Mucosa of rectum (tissue), 2 donors: ENCODE results near the gene CYP3A7.
"Not testable (repeated sequence)": the region's sequence is repeated elsewhere in the genome, so short reads cannot be mapped to it uniquely, and the experiment has no call there.

Source experiments
- H3K27ac ChIP-seq, 2 donors: one replicate each; pipeline ENCODE4 v1.7.0; 2013; ENCODE audit warnings: inconsistent platforms in 2 of 2, low read depth in 2 of 2, low read length in 2 of 2
- H3K27me3 ChIP-seq, 2 donors: one replicate each; pipeline ENCODE4 v1.7.0; 2013; ENCODE audit warnings: low read length in 2 of 2; ENCODE audit not compliant: control insufficient read depth in 2 of 2, insufficient read depth in 2 of 2
- H3K36me3 ChIP-seq, 2 donors: one replicate each; pipeline ENCODE4 v1.7.0; 2013; ENCODE audit warnings: low read length in 2 of 2; ENCODE audit not compliant: control insufficient read depth in 2 of 2, insufficient read depth in 2 of 2
- H3K4me1 ChIP-seq, 2 donors: one replicate each; pipeline ENCODE4 v1.7.0; 2013; ENCODE audit warnings: low read length in 2 of 2, mild to moderate bottlenecking in 1 of 2; ENCODE audit not compliant: control insufficient read depth in 2 of 2, insufficient read depth in 2 of 2
- H3K4me3 ChIP-seq, 2 donors: one replicate each; pipeline ENCODE4 v1.7.0; 2013; ENCODE audit warnings: low read length in 2 of 2
- H3K9ac ChIP-seq, 2 donors: one replicate each; pipeline ENCODE4 v1.7.0; 2013; ENCODE audit warnings: low read length in 2 of 2, low read depth in 1 of 2, mild to moderate bottlenecking in 1 of 2
- H3K9me3 ChIP-seq, 2 donors: one replicate each; pipeline ENCODE4 v1.7.0; 2013; ENCODE audit warnings: low read length in 2 of 2; ENCODE audit not compliant: control insufficient read depth in 2 of 2
- donor health status: healthy.
- donor health status: Normal muscosa, but diverticular disease.

The CYP3A7 gene

DNA sequence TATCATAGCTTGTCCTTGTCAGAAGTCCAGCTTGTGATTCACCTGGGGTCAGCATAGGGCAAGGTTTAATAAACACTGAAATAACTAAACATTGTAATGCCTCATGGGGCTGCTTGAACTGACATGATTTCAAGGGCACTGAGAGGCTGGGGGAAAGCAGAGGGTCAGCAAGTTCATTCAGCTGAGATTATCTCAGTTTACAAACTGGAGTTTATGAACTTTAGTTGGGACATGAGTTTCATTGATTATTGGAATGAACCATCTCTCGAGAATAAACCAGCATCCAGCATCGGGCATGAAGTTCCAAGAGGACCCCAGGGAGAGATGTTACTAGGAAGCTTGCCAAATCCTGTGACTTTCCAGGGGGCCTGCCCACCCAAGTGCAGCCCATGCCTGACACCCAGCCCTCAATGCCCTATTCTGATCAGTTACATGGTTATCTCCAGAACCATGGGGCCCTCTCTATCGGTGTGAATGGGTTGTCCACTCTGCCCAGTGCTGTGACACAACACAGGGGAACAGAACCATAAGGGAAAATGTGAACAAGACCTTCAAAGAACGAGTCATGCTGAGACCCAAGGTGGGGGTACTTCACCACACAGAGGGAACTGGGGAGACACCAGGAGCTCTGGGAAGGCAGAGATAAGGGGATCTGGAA, 7.9 kb upstream of the CYP3A7 start:
- no peaks in the 10 kb centered on the region for H3K9me3 ChIP-seq
- no peak overlapping the region for H3K4me3 ChIP-seq

DNA sequence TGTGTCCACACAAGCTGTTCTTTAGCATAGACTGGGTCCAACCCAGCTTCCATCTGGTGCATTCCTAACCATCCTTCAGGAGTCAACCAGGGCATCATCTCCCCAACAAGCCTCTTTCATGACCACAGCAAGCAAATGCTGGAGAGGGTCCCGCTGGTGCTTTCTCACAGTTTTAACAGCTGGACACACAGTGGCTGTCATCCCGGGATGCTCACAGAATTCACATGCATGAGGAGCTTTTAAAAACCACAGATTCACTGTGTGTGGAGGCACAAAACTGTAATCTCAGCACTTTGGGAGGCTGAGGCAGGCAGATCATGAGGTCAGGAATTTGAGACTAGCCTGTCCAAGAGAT, 6.4 kb upstream of the CYP3A7 start:
- H3K4me1 ChIP-seq: no peaks in the 10 kb centered on the region
- no peak overlapping the region for H3K27ac ChIP-seq
- no peak overlapping the region for H3K9ac ChIP-seq

More for the DNA sequence above, 7.9 kb upstream of the CYP3A7 start:
- Histone ChIP-seq H3K27ac (no peak overlapping the region), H3K4me1 (no peaks in the 10 kb centered on the region), H3K27me3 (no peaks in the 10 kb centered on the region), H3K36me3 (no peaks in the 10 kb centered on the region), H3K9ac (no peak overlapping the region)

DNA sequence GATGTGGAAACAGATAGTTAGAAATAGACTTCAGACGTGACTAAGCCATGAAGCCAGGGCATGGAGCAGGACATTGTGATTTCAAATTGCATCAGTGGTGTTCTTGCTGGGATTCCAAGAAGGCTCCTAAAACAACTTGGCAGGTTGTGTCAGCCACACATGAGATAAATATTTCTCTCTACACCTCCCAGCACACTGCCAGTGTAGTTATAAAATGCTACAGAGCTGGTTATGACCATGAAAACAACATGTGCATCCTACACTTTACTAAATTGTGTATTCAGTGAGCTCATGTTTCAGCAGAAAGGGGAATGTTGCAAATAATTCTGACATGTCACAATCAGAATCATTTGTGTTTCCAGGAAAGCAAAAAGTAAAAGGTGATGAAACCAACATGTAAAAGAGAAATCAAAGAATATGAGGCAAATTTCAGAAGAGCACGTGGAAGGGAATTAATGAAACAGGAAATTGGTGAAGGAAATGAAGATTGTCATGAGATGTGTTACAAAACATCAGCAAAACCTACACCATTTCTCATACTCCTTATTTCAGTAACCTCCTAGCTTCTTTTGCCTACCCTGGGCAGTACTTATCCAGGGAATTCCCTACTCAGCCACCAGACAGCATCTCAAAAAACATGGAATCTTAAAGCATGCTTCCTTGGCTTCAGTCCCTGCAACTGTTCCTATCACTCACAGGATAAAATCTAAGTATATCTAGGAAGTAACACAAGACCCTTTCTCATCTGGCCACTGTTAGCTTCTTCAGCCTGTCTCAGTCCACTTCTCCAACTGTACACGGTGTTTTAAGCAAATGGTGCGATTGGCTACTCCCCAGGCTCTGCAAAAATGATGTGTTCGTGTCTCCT, 5.8 kb upstream of the CYP3A7 start:
- Histone ChIP-seq H3K4me1 (no peaks in the 10 kb centered on the region), H3K9me3 (no peaks in the 10 kb centered on the region), H3K36me3 (no peaks in the 10 kb centered on the region), H3K4me3 (no peak overlapping the region), H3K27ac (no peak overlapping the region), H3K9ac (no peak overlapping the region), H3K27me3 (no peaks in the 10 kb centered on the region)

More for the DNA sequence above, 6.4 kb upstream of the CYP3A7 start:
- Histone ChIP-seq H3K36me3 (no peaks in the 10 kb centered on the region), H3K27me3 (no peaks in the 10 kb centered on the region), H3K9me3 (no peaks in the 10 kb centered on the region), H3K4me3 (no peak overlapping the region)

DNA sequence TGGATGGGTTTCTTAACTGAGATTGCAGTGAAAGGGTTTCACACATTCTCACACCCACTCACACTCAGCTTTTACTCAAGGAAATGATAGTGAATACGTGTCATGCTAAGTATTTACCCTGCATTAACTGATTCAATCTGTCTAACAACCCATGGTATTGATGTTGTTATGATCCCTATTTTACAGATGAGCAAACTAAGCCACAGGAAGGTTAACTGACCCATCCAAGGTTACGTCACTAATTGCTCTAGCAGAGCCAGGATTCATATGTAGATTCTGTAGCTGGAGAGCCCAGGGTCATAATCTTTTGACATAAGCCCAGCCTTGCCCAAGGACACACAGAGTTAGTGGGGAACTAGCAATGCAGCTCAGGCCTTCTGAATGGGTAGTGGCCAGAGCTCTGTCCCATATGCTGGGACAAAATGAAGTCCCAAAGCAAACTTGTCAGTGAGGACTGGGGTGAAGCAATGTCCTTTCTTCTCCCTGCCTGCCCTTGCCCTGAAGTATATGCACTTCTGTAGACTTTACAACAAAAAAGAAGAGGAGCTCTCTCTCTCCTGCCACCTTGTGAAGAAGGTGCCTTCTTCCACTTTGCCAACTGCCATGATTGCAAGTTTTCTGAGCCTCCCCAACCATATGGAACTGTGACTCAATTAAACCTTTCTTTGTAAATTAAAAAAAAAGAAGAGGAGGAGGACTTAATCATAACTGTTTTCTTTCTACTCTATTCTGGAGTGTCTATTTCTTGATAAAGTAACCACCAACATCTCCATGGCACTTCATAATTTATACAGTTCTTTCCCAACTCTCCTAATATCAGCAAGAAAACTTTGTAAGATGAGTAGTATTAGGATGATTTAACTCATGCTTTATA, 4.9 kb upstream of the CYP3A7 start:
- Histone ChIP-seq H3K27me3 (no peaks in the 10 kb centered on the region), H3K4me3 (no peak overlapping the region), H3K4me1 (no peaks in the 10 kb centered on the region), H3K36me3 (no peaks in the 10 kb centered on the region), H3K9ac (no peak overlapping the region), H3K9me3 (no peaks in the 10 kb centered on the region), H3K27ac (no peak overlapping the region)

DNA sequence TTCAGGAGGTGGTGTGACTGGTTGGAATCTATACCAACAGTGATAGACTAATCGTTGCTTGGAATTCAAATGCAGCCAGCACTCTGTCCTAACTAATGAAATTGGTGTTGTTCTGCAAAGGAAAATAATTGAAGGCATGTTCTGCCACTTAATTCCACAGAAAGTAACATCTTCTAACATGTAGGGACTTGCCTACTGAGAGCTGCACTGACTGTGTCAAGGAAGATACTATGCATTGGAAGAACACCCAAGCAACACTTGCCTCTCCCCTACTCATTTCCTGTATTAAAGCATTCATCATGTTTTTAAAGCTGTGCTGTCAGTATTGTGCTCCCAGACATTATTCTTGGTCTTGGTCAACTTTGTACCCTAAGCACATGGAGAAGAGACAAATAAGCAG, 2.7 kb upstream of the CYP3A7 start:
- Histone ChIP-seq H3K9me3 (no peaks in the 10 kb centered on the region), H3K9ac (no peak overlapping the region), H3K27me3 (no peaks in the 10 kb centered on the region), H3K36me3 (no peaks in the 10 kb centered on the region), H3K27ac (no peak overlapping the region), H3K4me1 (no peaks in the 10 kb centered on the region), H3K4me3 (no peak overlapping the region)

DNA sequence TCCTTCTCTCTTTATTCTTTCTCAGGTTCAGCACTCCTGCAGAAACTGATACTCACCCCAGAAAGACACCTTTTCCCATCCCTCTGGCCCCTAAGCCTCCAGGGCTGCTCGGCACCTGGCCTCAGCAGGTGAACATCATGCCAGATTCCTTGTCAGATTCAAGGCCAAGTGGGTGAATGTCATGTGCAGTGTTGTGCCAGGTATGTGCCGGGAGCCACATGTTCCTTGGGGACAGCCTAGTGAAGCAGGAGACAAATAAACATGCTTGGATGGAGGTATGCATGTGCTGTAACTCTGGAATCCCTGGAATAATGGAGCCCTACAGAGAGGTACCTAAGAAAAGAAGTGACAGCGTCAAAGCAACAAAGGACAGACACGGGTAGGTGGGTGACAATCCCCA, 1.7 kb upstream of the CYP3A7 start:
- not testable (repeated sequence) for H3K4me1 ChIP-seq, H3K27me3 ChIP-seq, H3K9me3 ChIP-seq, H3K4me3 ChIP-seq, H3K27ac ChIP-seq, H3K36me3 ChIP-seq, H3K9ac ChIP-seq

DNA sequence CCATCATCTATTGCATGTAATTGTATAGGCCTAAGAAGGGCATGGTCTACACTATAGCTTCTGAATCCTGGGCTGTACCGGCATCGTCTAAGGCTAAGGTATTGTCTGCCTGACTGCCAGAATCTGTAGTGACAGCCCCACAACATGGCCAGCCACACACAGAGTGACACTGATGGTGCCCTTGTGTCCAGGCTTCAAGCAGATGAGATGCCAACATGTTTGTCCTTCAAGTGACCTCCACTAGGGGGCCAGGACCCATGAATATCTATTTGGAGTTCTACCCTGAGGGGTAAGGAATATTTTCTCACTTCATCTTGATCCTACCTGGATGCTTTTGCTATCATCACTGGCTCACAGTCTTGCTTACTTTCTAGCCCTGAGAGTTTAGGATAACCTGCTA, 1.5 kb downstream of the CYP3A7 start:
- H3K27ac ChIP-seq: no peak overlapping the region
- no peak overlapping the region for H3K9ac ChIP-seq
- no peaks in the 10 kb centered on the region for H3K9me3 ChIP-seq
- H3K4me3 ChIP-seq: no peak overlapping the region
- no peaks in the 10 kb centered on the region for H3K4me1 ChIP-seq
- H3K36me3 ChIP-seq: no peaks in the 10 kb centered on the region
- no peaks in the 10 kb centered on the region for H3K27me3 ChIP-seq

DNA sequence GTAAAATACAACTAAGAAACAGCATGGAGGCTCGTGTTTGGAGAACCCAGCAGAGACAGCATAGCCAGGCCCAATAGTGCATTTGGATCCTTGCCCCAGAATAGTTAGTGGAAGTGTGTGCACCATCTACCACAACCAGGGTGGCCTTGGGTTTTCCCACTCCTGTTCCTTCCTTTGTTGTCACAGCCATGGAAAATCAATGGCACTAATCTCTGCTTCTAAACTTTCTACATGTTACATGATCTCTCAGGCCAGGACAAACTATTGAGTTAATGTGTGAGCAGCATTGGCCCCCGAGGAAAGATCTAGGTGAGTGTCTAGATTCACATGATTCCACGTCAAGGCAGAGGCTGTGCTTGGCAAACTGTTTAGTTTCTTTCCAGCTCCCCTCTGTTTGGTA, 2.0 kb downstream of the CYP3A7 start:
- Histone ChIP-seq H3K27me3 (no peaks in the 10 kb centered on the region), H3K27ac (no peak overlapping the region), H3K4me3 (no peak overlapping the region), H3K4me1 (no peaks in the 10 kb centered on the region), H3K36me3 (no peaks in the 10 kb centered on the region), H3K9ac (no peak overlapping the region), H3K9me3 (no peaks in the 10 kb centered on the region)

DNA sequence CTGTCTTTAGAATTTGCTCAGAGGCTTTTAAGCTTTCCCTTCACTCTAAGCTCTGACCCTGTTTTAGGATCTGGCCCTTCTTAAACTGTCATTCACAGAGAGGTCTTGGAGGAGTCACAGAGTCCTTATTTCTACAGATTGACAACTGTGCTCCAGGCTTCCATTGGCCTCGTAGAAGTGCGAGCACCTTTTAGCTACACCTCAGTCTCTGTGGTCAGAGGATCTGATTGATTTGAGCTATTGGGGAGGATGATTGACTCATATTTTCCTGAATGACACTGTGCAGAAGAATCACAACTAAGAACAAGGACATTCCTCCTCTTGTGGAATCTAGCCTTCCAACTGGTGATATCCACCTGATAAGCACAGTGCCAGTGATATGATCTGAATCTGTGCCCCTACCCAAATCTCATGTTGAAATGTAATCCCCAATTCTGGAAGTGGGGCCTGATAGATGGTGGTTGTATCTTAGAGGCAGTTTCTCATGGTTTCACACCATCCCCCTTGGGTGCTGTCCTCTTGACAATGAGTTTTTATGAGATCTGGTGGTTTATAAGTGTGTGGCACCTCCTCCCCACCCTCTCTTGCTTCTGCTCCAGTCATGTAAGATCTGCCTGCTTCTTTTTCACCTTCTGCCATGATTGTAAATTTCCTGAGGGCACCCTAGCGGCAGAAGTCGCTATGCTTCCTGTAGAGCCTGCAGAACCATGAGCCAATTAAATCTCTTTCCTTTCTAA, 3.2 kb downstream of the CYP3A7 start:
- Histone ChIP-seq H3K9me3 (no peaks in the 10 kb centered on the region), H3K27me3 (no peaks in the 10 kb centered on the region), H3K27ac (no peak overlapping the region), H3K4me3 (no peak overlapping the region), H3K36me3 (no peaks in the 10 kb centered on the region), H3K9ac (no peak overlapping the region), H3K4me1 (no peaks in the 10 kb centered on the region)
